Activated CD8-positive, alpha-beta memory T cell treated with anti-CD3 and anti-CD28 coated beads, Interleukin-2, amount 50 U/mL, for 4 hours (primary cell): Measurements from ENCODE around the gene TTC28.
"Not testable (repeated sequence)": the region's sequence is repeated elsewhere in the genome, so short reads cannot be mapped to it uniquely, and the experiment has no call there.

Source experiments
- DNase-seq: peaks from one replicate; pipeline ENCODE4 v3.0.0-alpha.2; 2020

Gene TTC28

DNA sequence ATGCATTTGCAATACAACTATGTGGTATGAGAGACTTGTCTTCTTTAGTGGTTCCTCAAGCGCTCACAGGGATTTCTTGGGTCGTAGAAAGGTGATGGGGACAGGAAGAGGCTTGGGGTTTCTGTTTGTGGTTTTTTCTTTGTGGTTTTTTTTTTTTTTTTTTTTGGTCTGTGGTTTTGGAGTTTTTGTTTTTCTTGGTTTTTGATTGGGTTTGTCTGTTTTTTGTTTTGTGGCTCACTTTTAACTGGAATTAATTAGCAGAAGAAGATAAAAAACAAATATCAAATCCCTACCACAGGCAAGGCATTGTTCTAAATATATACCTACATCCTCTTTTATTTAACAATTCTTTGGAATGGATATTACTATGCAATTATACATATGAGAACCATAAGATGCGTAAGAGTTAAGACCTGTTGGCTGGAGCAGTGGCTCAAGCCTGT, 5.5 kb downstream of the TTC28 start:
- no peak for DNase-seq

DNA sequence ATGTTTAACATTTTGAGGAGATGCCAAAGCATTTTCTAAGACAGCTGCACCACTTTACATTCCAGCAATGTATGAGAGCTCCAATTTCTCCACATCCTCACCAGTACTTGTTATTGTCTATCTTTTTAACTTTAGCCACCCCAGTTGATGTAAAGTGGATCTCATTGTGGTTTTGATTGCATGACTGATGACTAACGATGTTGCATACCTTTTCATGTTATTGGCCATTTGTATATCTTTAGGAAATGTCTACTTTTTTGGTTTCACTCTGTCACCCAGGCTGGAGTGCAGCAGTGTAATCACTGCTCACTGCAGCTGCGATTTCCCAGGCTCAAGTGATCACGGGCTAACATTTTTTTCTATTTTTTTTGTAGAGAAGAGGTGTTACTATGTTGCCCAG, 8.9 kb downstream of the TTC28 start:
- no peak for DNase-seq

DNA sequence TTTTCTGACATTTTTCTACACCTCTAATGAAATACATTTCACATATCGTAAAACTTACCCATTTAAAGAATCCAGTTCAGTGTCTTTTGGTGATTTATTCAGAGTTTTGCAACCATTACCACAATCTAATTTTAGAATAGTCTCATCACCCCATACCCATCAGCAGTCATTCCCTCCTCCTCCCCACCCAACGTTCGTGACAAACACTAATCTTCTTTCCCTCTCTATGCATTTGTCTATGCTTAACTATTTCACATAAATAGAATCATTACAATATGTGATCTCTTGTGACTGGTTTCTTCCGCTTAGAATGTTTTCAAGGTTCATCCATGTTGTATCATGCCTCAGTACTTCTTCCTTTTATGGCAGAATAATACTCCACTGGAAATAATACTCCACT, 9.5 kb downstream of the TTC28 start:
- DNase-seq: no peak

DNA sequence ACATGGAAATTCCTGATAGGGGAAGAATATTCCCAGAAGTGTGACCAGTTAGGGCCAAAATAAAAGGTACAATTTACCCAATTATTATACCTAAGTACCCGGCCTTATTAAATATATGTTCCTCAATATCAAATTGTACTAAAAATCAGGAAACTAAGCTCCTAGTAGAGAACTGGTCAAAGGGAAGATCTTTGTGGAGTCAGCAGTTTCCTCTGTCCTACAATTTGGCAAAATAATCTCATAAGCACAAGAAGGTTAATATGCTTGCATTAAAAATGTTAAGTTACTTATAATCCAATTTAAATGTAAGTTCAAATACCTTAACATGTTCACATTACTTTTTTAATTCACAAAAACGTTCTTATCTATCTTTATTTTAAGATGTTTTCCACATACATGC, 10.3 kb downstream of the TTC28 start:
- no peak for DNase-seq

DNA sequence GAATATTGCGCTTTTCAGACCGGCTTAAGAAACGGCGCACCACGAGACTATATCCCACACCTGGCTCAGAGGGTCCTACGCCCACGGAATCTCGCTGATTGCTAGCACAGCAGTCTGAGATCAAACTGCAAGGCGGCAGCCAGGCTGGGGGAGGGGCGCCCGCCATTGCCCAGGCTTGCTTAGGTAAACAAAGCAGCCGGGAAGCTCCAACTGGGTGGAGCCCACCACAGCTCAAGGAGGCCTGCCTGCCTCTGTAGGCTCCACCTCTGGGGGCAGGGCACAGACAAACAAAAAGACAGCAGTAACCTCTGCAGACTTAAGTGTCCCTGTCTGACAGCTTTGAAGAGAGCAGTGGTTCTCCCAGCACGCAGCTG, 16.1 kb downstream of the TTC28 start:
- DNase-seq: not testable (repeated sequence)

DNA sequence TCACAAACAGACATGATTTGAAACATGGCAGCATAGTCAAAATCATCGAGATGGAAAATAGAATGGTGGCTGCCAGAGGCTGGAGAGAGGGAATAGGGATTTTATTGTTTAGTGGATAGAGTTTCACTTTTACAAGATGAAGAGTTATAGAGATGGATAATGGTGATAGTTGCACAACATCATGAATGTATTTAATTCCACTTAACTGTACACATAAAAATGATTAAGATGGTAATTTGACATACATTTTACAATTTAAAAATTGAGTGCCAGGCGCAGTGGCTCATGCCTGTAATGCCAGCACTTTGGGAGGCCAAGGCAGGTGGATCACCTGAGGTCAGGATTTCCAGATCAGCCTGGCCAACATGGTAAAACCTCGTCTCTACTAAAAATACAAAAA, 21.2 kb downstream of the TTC28 start:
- DNase-seq: no peak

DNA sequence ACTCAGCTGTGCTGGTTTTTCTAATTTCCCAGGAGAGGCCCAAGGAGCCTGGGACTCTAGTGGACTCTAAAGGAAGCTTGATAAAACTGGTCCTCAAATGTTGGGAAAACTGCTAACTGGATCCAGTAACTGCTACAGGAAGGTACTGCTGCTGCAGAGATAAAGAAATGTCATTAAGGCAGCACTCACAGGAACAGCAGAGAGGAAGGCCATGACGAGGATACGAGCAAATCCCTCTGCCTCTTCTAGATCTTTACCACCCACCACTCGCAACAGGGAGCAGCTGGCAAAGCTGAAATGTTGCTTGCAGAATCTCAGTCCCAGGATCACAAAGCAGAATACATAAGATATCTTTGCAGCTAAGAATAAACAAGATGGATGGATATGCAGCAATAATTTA, 23.5 kb downstream of the TTC28 start:
- DNase-seq: no peak

DNA sequence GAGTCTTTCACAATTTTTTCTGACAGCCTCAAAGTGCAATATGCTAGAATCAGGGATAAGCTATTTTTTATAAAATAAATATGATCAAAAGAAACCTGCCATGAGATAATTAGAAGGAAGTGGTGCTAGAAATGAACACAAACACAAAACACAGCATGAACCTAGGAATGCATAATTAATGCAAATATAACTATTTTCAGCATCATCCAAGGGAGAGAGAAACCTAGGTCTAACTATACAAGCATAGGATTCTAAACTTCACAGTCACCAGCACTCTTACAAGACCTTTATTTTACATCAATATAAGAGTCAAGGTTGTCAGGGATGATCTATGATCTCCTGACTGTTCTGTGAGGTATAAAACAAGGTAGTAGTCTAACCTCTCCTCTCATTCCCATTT, 29.2 kb downstream of the TTC28 start:
- no peak for DNase-seq

DNA sequence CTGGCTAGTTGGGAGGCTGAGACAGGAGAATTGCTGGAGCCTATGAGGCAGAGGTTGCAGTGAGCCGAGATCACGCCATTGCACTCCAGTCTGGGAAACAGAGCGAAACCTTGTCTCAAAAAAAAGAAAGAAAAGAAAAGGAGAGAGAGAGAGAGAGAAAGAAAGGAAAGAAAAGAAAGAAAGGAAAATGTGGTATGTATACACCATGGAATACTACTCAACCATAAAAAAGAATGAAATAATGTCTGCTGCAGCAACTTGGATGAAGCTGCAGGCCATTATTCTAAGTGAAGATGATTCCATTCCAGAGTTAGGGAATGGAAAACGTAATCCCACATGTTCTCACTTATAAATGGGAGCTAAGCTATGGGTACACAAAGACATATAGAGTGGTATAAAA, 30.8 kb downstream of the TTC28 start:
- no peak for DNase-seq

DNA sequence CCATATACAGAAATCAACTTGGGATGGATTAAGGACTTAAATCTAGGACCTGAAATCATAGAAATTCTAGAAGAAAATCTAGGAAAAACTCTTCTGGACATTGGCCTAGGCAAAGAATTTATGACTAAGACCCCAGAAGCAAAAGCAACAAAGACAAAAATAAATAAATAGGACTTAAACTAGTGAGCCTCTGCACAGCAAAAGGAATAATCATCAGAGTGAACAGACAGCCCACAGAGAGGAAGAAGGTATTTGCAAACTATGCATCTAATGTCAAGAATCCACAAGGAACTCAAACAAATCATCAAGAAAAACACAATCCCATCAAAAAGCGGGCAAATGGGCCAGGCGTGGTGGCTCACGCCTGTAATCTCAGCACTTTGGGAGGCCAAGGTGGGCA, 32.4 kb downstream of the TTC28 start:
- no peak for DNase-seq

DNA sequence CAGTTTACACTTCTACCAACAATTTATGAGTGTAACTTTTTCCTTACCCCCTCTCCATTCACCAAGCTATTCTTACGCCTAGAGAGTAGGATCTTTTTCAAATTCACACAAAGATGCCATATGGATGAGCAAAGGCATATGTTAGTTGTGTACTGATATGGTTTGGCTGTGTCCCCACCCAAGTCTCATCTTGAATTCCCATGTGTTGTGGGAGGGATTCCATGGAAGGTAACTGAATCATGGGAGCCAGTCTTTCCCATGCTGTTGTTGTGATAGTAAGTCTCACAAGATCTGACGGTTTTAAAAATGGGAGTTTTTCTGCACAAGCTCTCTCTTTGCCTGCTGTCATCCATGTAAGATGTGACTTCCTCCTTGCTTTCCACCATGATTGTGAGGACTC, 40.3 kb downstream of the TTC28 start:
- no peak for DNase-seq

DNA sequence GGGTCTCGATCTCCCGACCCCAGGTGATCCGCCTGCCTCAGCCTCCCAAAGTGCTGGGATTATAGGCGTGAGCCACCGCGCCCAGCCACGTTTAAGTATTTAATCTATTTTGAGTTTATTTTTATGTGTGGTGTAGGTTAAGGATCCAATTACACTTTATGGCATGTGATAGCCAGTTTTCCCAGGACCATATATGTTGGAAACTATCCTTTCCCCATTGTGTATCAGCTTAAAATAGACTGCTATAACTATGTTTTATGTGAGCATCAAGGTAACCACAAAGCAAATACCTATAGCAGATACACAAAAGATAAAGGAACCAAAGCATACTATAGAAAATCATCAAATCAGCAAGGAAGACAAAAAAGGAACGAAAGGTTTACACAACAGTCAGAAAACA, 42.4 kb downstream of the TTC28 start:
- DNase-seq: no peak

DNA sequence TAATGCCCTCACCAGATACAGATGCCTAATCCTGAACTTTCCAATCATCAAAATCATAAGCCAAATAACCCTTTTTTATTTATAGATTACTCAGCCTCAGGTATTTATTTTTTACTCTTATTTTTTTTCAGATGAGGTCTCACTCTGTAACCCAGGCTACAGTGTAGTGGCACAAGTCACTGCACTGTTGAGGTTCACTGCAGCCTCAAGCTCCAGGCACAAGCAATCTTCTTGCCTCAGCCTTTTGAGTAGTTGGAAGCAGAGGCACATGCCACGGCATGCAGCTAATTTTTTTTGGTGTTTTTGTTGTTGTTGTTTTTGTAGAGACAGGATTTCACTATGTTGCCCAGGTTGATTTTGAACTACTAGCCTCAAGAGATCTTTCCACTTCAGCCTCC, 49.5 kb downstream of the TTC28 start:
- DNase-seq: no peak

DNA sequence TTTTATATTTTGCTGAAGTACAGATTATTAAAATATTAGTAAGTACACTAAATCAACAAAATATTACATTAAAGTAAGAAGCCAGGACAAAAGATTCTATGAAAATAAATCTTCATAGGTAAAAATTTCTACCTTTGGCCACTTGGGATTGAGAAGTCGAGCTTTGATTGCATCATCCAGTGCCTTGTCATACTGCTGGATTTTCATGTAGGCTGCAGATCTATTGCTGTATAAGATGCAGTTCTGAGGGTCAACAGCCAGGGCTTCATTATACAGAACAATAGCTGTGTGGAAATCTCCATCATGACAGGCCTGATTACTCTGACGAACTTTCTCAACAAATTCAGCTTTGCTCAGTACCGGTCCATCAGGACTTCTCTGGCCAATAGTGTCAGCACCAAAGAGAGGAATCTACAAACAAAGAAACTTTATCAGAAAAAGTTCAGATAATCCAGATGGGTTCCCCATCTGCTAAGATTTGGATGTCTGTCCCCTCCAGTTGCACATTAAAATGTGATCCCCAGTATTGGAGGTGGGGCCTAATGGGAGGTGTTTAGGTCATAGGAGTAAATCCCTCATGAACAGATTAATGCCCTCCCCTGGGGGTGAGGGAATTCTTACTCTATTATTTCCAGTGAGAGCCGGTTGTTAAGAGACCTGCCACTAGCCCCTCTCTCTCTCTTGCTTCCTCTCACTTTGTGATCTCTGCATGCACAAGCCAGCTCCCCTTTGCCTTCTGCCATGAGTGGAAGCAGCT, 50.0 kb downstream of the TTC28 start:
- no peak for DNase-seq

DNA sequence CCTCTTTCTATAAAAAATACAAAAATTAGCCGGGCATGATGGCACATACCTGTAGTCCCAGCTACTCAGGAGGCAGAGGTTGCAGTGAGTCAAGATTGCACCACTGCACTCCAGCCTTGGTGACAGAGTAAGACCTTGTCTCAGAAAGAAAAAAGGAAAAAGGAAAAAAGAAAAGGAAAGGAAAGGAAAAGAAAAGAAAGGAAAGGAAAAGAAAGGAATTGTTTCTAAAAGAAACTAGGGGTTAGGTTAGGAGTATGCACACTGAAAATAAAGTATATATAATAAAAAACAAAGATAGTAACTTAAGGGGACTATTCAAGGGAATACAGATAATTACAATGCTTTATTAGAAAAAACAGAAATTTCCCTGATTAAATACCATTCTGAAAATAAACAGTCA, 50.9 kb downstream of the TTC28 start:
- no peak for DNase-seq

DNA sequence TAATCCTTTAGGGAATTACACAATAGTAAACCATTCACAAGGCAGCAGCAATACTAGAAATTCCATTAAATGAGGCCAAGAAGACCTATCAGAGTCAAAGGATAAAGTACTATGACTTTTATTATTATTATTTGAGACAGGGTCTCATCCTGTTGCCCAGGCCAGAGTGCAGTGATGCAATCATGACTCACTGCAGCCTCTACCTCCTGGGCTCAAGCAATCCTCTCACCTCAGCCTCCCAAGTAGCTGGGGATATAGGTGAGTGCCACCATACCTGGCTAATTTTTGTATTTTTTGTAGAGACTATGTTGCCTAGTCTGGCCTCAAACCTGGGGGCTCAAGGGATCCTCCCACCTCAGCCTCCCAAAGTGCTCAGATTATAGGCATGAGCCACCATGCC, 51.8 kb downstream of the TTC28 start:
- no peak for DNase-seq

DNA sequence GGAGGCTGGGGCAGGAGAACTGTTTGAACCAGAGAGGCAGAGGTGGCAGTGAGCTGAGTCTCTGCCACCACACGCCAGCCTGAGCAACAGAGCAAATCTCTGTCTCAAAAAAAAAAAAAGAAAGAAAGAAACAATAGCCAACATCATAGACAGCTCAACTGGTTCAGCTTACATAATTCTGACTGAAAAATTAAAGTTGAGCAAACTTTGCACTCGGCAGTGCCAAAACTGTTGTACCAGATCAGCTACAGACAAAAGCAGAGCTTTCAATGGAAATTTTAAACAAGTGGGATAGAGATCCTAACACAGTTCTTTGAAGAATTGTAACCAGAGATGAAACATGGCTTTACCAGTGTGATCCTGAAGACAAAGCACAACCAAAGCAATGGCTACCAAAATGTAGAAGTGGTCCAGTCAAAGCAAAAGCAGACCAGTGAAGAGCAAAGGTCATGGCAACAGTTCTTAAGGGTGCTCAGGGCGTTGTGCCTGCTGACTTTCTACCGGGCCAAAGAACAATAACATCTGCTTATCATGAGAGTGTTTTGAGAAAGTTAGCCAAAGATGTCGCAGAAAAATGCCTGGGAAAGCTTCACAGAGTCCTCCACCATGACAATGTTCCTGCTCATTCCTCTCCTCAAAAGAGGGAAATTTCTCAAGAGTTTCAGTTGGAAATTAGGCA, 59.3 kb downstream of the TTC28 start:
- no peak for DNase-seq

DNA sequence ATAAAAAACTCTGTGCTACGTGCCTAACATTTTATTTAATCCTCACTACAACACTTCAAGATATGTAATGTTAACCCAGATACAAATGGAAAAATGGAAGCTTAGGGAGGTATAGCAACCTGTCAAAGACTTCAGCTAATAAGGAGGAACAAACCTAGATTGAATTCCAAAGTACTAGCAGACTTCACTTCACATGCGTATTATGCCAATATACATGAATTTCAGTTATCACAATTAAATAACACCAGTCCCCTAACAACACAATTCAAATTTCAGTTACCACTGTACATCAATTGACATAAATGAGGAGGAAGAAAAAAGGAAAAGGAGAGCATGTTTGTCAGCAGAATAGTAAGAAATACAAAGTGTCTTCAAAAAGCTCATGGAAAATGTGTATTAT, 60.4 kb downstream of the TTC28 start:
- DNase-seq: no peak

DNA sequence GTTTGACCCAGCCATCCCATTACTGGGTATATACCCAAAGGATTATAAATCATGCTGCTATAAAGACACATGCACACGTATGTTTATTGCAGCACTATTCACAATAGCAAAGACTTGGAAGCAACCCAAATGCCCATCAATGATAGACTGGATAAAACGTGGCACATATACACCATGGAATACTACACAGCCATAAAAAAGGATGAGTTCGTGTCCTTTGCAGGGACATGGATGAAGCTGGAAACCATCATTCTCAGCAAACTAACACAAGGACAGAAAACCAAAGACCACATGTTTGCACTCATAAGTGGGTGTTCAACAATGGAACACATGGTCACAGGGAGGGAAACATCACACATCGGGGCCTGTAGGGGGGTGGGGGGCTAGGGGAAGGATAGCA, 64.2 kb downstream of the TTC28 start:
- not testable (repeated sequence) for DNase-seq

DNA sequence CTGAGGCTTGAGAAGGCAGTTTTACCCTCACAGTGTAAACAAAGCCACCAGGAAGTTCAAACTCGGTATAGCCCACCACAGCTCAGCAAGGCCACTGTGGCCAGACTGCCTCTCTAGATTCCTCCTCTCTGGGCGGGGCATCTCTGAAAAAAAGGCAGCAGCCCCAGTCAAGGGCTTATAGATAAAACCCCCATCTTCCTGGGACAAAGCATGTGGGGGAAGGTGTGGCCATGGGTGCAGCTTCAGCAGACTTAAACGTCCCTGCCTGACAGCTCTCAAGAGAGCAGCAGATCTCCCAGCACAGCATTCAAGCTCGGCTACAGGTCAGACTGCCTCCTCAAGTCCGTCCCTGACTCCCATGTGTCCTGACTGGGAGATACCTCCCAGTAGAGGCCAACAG, 69.7 kb downstream of the TTC28 start:
- DNase-seq: no peak

DNA sequence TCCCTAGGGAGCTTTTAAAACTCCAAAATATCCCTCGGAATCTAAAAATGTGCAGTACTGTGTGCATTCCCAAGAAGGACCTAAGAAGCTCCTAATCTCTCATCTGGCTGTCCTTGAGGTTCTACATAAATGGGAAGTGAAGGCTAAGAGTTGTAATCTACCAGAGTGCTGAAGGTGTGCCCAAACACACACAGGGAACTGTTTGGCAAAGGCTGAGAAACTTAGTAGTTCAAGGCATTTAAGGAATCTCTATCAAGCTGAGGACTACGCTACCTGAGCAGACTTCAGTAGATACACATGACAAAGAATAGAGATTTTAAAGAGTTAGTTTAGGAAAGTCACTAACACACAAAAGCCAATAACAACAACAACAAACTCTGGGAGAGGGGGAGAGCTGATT, 71.1 kb downstream of the TTC28 start:
- no peak for DNase-seq

DNA sequence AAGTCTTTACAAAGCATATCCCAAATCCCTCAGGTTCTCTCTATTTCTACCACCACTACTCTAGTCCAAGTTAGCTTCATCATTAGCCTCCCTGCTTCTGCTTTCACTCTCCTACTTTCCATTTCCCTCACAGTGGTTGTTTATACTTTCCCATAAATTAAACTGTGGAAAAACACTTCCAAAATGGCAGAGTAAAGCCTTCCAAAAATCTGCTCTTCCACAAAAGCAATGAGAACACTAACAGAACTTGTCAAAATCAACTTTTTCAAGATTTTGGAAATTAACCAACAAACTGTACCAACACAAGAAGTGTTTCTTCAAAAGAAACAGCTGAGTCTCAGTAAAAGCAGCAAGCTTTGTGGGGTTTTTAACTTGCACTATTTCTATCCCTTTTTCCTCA, 71.8 kb downstream of the TTC28 start:
- no peak for DNase-seq

DNA sequence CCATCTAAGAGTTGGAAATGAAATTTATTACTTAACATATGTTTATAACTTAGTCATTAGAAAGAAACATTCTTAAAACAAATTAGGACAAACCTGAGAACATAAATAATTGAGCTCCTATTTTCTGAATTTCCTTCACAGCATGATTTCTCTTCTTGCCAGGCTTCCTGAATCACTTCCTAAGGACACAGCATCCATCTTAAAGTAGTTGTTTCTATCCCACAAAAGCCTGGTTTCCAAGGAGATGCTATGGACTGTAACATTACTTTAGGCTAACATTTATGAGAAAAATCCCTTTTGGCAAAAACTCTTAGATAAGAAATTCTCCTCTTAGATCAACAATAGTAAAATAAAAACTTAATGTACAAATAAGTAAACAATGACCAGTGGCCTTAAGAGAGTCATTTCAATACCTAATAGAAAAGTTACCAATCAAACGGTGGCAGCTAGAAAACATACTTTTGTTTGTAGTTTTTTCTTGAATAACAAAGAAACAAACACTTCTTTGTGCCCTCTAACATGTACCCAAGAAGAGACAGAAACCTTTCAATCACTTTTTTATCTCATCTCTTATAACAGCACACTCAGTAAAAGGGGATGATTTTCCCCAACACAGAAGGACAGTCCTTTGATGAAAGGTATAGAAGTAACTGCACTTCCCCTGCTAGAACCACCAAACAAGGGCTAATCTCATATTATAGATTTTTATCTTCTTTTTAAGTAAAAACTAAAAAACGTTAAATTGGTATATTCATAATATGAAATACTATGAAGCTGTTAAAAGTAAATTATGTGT, 74.5 kb downstream of the TTC28 start:
- no peak for DNase-seq

DNA sequence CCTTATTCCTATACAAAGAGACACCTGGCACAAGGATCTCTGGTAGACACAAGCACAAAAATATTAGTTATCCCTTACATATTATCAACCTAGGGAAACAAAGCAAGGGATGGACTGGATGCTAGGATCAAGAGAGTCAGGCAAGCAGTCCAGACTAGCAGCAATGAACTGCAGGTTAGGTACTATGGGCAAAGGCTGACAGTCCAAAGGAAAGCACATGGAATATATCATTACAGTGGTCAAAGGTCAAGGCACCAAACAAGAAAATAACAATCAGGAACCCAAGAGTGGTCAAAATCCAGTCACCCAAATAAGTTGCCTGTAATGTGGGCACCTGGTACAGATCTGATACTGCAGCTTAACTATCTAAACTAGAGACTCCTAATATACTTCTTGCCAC, 77.7 kb downstream of the TTC28 start:
- DNase-seq: no peak
